ENCODE results near the gene ELL2. TPM values are rescaled to one million over a fixed set of nuclear protein-coding genes. Genes with fewer than 3 reads are reported as not detected.

The ELL2 gene
- total and polyA plus RNA-seq, 2 of the 13 experiments (the other 11 are each of a cell fraction or from before 2014, with no cell fraction given), result 78.9 to 97.1 TPM

DNA sequence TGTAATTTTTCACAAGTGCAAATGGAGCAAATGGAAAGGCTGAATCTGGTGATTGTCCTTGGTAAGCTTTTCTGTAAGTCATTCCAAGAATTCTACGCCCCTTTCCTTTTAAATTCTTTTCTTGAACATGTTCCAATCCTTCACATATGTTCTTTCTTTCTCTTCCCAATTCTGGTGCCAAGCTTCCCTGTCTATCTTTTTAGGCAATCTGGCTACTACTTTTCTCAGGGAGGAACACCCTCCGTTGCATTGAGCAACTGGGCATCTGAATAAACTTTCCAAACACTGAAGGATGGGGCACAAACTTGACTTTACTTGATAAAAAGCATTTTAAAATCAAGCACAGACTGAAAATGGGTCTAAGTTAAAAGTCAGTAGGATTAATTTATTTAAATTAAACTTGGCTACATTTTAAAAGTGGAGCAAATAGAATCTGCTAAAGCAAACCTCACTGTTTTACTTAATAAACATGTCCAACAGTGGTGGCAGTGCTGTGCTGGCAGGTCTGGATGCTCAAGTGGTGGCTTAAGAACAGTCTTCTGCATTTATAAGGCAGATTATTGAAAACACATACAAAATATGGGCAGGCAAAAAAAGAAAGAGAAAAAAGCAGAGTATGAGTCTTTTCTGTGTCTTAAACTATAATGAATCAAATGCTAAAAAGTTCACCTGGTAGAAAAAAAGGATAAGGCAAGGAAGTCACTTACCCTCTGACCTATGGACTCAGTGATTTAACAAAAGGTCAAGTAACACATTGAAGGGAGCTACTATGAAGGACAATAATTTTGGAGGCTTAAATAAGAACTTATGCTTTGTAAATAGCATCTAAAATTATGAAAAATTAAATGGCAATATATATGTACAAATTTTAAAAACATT is 5.4 kb downstream of the ELL2 start:
- Histone ChIP-seq H4K20me1 (ENCODE audit: insufficient read depth, low read length) (peaks cover 97% of the 10 kb centered on the region), H3K27me3 (ENCODE audit: control insufficient read depth in 1 of 2, insufficient read depth in 2 of 2, low read length in 2 of 2) (peaks cover 0 to 6% of the 10 kb centered on the region in 2 experiments; a peak in 1 of 5 replicates), H3K9ac (ENCODE audit: insufficient read depth, low read depth, low read length) (peak overlapping the region; percentile 99; the same call in 1 of the 2 replicates), H3K4me2 (ENCODE audit: low read depth, low read length) (peak overlapping the region; percentile 91), H3K9me3 (ENCODE audit: low read length) (no peaks in the 10 kb centered on the region), H3K79me2 (ENCODE audit: insufficient read depth, low read length) (peaks cover 98% of the 10 kb centered on the region), H3K27ac (ENCODE audit: extremely low read length, insufficient read depth, low read length) (peak overlapping the region; percentile 5), H3K4me3 (replicated peaks in 1 of 3; ENCODE audit: insufficient read depth in 1 of 3, low read depth in 2 of 3, low read length in 3 of 3) (peak overlapping the region; percentile 94 to 100 (median 99); a peak in 5 of 6 replicates), H3K4me1 (ENCODE audit: insufficient read depth, low read length) (peaks cover 63% of the 10 kb centered on the region), H2AFZ (ENCODE audit: low read length) (no peak overlapping the region), H3K36me3 (replicated peaks in 1 of 2; ENCODE audit: control insufficient read depth in 1 of 2, insufficient read depth in 2 of 2, low read length in 2 of 2) (peaks cover 7 to 45% of the 10 kb centered on the region in 2 experiments)
- intact Hi-C loops (cut with micrococcal nuclease; ENCODE audit: unreplicated experiment), result no loop called here
- ChIA-PET CTCF (ENCODE audit: low intra/inter-chr PET ratio, low total read pairs) (no interaction called here), POLR2A (interaction anchor here (1.1 to 7.2 kb wide), 2 partner anchors 31 kb away, joined by 5 to 125 read pairs; no protein-coding TSS in a partner anchor)
- DNase-seq (ENCODE audit: low spot score) (no peak), FAIRE-seq (no peak), ATAC-seq (no peak)
- WGBS (ENCODE audit: low lambda C conversion rate), result 80% methylated on average over 2 of the region's 2 CpGs
- in situ Hi-C loops (cut with HindIII; ENCODE audit: extremely low pct_ligation_motif_present, low pct_unique_long_range_greater_than_20kb), result loop anchor here (5.0 kb wide), 1 partner anchor 99 kb away; no protein-coding TSS in a partner anchor
- TF ChIP-seq RBM22 (optimal IDR thresholded peaks at IDR 0.05; ENCODE audit: low read length) (peak; percentile 2), NR2F6 (IDR thresholded peaks at IDR 0.05) (no peak; the same call in 1 of the 2 replicates), NR2F6 (CRISPR knock-in tag; IDR thresholded peaks at IDR 0.05) (peak; percentile 3; the same call in 1 of the 2 replicates), LCORL (IDR thresholded peaks at IDR 0.05) (no peak), LCORL (CRISPR knock-in tag; IDR thresholded peaks at IDR 0.05) (0 out of 2 replicates have a peak, but pooled peaks have one; percentile 41), ZNF546 (CRISPR knock-in tag; conservative IDR thresholded peaks at IDR 0.05) (no peak), FOXK2 (IDR thresholded peaks at IDR 0.05) (no peak)
- TF ChIP-seq, protein P1, sequence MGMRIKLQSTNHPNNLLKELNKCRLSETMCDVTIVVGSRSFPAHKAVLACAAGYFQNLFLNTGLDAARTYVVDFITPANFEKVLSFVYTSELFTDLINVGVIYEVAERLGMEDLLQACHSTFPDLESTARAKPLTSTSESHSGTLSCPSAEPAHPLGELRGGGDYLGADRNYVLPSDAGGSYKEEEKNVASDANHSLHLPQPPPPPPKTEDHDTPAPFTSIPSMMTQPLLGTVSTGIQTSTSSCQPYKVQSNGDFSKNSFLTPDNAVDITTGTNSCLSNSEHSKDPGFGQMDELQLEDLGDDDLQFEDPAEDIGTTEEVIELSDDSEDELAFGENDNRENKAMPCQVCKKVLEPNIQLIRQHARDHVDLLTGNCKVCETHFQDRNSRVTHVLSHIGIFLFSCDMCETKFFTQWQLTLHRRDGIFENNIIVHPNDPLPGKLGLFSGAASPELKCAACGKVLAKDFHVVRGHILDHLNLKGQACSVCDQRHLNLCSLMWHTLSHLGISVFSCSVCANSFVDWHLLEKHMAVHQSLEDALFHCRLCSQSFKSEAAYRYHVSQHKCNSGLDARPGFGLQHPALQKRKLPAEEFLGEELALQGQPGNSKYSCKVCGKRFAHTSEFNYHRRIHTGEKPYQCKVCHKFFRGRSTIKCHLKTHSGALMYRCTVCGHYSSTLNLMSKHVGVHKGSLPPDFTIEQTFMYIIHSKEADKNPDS (CRISPR knock-in tag; IDR thresholded peaks at IDR 0.05), result no peak
- TF ChIP-seq, protein P2, sequence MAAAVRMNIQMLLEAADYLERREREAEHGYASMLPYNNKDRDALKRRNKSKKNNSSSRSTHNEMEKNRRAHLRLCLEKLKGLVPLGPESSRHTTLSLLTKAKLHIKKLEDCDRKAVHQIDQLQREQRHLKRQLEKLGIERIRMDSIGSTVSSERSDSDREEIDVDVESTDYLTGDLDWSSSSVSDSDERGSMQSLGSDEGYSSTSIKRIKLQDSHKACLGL (CRISPR knock-in tag; IDR thresholded peaks at IDR 0.05), result no peak
- TF ChIP-seq, protein P3, sequence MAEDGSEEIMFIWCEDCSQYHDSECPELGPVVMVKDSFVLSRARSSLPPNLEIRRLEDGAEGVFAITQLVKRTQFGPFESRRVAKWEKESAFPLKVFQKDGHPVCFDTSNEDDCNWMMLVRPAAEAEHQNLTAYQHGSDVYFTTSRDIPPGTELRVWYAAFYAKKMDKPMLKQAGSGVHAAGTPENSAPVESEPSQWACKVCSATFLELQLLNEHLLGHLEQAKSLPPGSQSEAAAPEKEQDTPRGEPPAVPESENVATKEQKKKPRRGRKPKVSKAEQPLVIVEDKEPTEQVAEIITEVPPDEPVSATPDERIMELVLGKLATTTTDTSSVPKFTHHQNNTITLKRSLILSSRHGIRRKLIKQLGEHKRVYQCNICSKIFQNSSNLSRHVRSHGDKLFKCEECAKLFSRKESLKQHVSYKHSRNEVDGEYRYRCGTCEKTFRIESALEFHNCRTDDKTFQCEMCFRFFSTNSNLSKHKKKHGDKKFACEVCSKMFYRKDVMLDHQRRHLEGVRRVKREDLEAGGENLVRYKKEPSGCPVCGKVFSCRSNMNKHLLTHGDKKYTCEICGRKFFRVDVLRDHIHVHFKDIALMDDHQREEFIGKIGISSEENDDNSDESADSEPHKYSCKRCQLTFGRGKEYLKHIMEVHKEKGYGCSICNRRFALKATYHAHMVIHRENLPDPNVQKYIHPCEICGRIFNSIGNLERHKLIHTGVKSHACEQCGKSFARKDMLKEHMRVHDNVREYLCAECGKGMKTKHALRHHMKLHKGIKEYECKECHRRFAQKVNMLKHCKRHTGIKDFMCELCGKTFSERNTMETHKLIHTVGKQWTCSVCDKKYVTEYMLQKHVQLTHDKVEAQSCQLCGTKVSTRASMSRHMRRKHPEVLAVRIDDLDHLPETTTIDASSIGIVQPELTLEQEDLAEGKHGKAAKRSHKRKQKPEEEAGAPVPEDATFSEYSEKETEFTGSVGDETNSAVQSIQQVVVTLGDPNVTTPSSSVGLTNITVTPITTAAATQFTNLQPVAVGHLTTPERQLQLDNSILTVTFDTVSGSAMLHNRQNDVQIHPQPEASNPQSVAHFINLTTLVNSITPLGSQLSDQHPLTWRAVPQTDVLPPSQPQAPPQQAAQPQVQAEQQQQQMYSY (CRISPR knock-in tag; IDR thresholded peaks at IDR 0.05), result no peak
- no TSS peak for BruUV-seq (replicated peaks)

Measured in HepG2 (cell line).